ENCODE measurements around the gene FPR2.

Gene FPR2

GRCh38 chr19:51715850-51716249, 45.1 kb upstream of the FPR2 start:
- no peak overlapping the region for H3K27ac ChIP-seq
- peaks cover 50% of the 10 kb centered on the region for H3K27me3 ChIP-seq
- peaks cover 32 to 35% of the 10 kb centered on the region in 2 experiments for H3K4me1 ChIP-seq (ENCODE audit: control insufficient read depth in 1 of 2, insufficient read depth in 1 of 2, low read depth in 1 of 2, low read length in 1 of 2)
- TF ChIP-seq, protein P1, sequence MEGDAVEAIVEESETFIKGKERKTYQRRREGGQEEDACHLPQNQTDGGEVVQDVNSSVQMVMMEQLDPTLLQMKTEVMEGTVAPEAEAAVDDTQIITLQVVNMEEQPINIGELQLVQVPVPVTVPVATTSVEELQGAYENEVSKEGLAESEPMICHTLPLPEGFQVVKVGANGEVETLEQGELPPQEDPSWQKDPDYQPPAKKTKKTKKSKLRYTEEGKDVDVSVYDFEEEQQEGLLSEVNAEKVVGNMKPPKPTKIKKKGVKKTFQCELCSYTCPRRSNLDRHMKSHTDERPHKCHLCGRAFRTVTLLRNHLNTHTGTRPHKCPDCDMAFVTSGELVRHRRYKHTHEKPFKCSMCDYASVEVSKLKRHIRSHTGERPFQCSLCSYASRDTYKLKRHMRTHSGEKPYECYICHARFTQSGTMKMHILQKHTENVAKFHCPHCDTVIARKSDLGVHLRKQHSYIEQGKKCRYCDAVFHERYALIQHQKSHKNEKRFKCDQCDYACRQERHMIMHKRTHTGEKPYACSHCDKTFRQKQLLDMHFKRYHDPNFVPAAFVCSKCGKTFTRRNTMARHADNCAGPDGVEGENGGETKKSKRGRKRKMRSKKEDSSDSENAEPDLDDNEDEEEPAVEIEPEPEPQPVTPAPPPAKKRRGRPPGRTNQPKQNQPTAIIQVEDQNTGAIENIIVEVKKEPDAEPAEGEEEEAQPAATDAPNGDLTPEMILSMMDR (IDR thresholded peaks at IDR 0.05), result no peak
- H3K36me3 ChIP-seq, result peaks cover 6% of the 10 kb centered on the region
- H3K4me3 ChIP-seq (ENCODE audit: low read depth in 1 of 2, low read length in 1 of 2), result no peak overlapping the region
- H3K9me3 ChIP-seq, result no peaks in the 10 kb centered on the region

DNA sequence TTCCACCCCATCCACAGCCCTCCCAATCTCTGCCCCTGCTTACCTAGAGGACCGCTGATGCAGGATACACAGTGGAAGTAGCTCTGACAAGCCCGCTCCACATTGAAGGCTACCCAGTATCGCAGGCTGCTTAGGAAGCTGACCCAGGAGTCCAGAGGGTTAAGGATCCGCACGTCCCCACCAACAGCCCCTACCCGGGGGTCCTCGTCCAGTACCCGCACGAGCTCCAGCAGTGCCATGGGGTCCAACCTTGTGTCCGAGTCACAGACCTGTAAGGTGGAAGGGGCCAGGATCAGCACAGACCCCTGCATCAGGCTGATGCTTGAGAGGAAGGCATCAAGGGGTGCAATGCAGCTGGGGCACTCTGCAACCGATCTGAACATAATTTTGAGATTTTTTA, 44.1 kb upstream of the FPR2 start:
- peaks cover 61% of the 10 kb centered on the region for H3K27me3 ChIP-seq
- no peak overlapping the region for H3K27ac ChIP-seq
- peaks cover 6% of the 10 kb centered on the region for H3K36me3 ChIP-seq
- no peak overlapping the region for H3K4me3 ChIP-seq (ENCODE audit: low read depth in 1 of 2, low read length in 1 of 2)
- no peaks in the 10 kb centered on the region for H3K9me3 ChIP-seq
- peaks cover 29 to 30% of the 10 kb centered on the region in 2 experiments for H3K4me1 ChIP-seq (ENCODE audit: control insufficient read depth in 1 of 2, insufficient read depth in 1 of 2, low read depth in 1 of 2, low read length in 1 of 2)
- TF ChIP-seq, protein P1 (IDR thresholded peaks at IDR 0.05), result no peak

DNA sequence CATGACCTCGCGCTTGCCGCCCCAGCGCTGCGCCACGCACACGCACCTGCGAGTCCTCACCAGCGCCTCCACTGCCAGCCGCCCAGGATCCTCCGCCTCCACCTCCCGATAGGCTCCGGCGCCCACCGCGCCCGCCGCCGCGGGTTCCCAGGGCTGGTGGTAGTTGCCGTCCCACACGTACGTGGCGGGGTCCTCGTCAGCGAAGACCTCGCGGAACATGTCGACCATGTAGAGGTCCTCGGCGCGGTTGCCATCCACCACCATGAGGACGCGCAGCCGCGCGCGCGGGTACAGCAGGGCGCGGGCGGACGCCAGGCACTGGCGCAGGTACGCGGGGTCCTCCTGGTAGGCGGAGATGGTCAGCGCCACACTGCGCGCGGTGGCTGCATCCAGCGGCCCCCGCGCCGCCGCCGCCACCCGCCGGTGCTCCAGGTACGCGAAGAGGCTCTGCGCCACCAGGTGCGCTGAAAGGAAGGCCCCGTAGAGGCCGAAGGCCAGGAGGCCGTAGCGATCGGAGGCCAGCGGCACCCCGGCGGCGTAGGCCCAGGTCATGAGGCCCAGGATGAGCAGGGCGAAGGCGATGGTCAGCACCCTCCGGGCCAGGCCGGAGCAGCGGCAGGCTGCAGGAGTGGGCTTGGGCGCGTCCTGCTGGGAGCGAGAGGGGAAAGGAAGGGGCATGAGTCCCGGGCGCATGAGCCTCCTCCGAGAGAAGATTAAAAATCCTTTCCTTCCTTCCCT, 41.6 kb upstream of the FPR2 start:
- Histone ChIP-seq H3K4me1 (ENCODE audit: control insufficient read depth in 1 of 2, insufficient read depth in 1 of 2, low read depth in 1 of 2, low read length in 1 of 2) (peaks cover 13 to 16% of the 10 kb centered on the region in 2 experiments), H3K9me3 (no peaks in the 10 kb centered on the region), H3K4me3 (ENCODE audit: low read depth in 1 of 2, low read length in 1 of 2) (peak overlapping the region; percentile 39), H3K27ac (no peak overlapping the region), H3K36me3 (no peaks in the 10 kb centered on the region), H3K27me3 (peaks cover 82% of the 10 kb centered on the region)
- TF ChIP-seq, protein P1 (IDR thresholded peaks at IDR 0.05), result no peak

- H3K36me3 ChIP-seq, result no peaks in the 10 kb centered on the region
- TF ChIP-seq, protein P1 (IDR thresholded peaks at IDR 0.05), result no peak
- peaks cover 9 to 11% of the 10 kb centered on the region in 2 experiments for H3K4me1 ChIP-seq (ENCODE audit: control insufficient read depth in 1 of 2, insufficient read depth in 1 of 2, low read depth in 1 of 2, low read length in 1 of 2)
- peaks cover 94% of the 10 kb centered on the region for H3K27me3 ChIP-seq
- H3K27ac ChIP-seq, result no peak overlapping the region
- H3K9me3 ChIP-seq, result no peaks in the 10 kb centered on the region
- no peak overlapping the region for H3K4me3 ChIP-seq (ENCODE audit: low read depth in 1 of 2, low read length in 1 of 2)
Measured at GRCh38 chr19:51721905-51722304, 39.1 kb upstream of the FPR2 start.

- peaks cover 9 to 11% of the 10 kb centered on the region in 2 experiments for H3K4me1 ChIP-seq (ENCODE audit: control insufficient read depth in 1 of 2, insufficient read depth in 1 of 2, low read depth in 1 of 2, low read length in 1 of 2)
- no peaks in the 10 kb centered on the region for H3K9me3 ChIP-seq
- H3K4me3 ChIP-seq (ENCODE audit: low read depth in 1 of 2, low read length in 1 of 2), result no peak overlapping the region
- peaks cover 94% of the 10 kb centered on the region for H3K27me3 ChIP-seq
- TF ChIP-seq, protein P1 (IDR thresholded peaks at IDR 0.05), result no peak
- H3K36me3 ChIP-seq, result no peaks in the 10 kb centered on the region
- H3K27ac ChIP-seq, result no peak overlapping the region
Measured at GRCh38 chr19:51722492-51722891, 38.5 kb upstream of the FPR2 start.

All from neutrophil (primary cell).